Umbilical cord (tissue), 2 donors: ENCODE measurements around the gene C1orf21. TPM values are rescaled to one million over a fixed set of nuclear protein-coding genes. Genes with fewer than 3 reads are reported as not detected.

Experiments
- DNase-seq: peaks from one replicate; pipeline ENCODE4 v3.0.0-alpha.2; 2015; ENCODE audit warnings: low spot score
- total RNA-seq: library from RNA; depleted of rRNA; stranded (reverse); fragments of >200 nt; gene quantifications from one replicate; pipeline ENCODE4 v1.2.3, GENCODE V29; 2014; ENCODE audit warnings: low replicate concordance; ENCODE audit not compliant: insufficient read depth

The C1orf21 gene
- total RNA-seq, 1 donor from 2014 or later: 54.7 TPM

GRCh38 chr1:184626076-184627006 lies 239.5 kb downstream of the C1orf21 start:
- DNase-seq: no peak

GRCh38 chr1:184627007-184627341 lies 240.1 kb downstream of the C1orf21 start:
- DNase-seq: no peak

- DNase-seq: no peak
Measured at GRCh38 chr1:184629266-184629665, 242.4 kb downstream of the C1orf21 start.

DNA sequence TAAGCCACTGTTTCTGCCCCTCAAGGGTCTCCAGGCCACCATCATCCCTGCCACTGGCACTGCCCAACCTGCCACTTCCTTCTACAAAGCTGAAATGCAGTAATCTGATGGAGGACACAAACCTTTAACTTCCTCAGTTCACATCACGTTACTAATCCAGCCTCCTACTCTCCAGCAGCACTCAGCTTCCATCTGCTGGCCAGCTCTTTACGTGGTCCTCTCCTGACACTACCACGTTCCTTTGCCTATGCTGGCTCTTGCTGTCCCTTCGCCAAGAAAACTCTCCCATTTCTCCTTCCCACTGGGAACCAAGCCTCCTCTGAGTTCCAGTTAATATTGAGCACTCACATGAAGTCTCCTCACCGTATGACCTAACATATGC lies 243.8 kb downstream of the C1orf21 start:
- DNase-seq: no peak

DNA sequence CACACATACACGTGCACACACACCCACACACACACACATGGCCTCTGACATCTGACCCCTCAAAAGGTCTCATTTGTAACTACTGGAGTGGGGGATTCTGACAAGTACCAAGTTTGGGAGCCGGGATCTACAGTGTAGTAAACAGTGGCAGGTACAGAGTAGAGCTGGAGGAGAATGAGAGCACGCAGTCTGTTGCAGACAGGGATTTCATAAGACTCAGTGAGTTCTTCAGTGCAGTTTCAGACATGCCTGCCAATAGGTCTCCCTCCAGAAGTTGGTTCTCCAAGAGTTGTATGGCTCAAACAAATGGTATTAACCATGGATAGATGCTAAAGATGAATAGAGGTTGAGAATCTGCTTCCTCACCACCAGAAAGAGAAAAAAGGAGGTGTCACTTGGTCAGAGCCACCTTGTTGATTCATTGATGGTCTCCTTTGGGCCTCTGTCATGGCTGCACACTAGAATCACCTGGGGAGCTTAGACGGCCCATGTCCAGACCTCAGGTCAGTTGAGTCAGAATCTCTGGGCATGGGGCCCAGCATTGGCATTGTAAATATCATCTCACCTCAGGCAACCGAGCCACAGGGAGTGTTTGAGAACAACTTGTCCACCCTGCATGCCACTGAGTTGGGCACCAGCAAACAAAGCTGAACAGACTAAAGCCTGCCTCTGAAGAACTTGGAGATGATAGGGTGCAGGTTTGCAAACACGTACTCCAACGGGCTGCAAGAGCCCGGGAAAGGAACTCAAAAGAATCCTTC lies 245.8 kb downstream of the C1orf21 start:
- DNase-seq: no peak

DNA sequence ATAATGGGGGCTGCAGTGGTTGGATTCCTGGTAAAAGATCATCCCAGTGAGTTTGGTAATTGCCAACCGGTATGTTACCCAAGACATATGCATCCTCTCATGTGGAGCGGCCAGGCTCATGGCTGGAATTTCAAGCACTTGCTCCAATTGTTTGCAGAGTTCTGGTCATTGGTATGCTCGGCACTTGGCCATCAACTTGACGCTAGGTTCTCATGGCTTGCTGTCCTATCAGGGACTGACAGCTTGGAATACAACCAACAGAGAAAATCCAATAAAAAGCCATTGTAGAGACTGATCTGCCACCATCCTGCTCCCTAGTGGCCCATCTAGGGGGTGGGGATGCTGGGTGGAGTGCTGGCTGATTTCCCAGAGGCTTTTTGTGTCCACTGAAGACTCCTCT lies 247.0 kb downstream of the C1orf21 start:
- DNase-seq: no peak

GRCh38 chr1:184634296-184634695 lies 247.5 kb downstream of the C1orf21 start:
- DNase-seq: no peak

DNA sequence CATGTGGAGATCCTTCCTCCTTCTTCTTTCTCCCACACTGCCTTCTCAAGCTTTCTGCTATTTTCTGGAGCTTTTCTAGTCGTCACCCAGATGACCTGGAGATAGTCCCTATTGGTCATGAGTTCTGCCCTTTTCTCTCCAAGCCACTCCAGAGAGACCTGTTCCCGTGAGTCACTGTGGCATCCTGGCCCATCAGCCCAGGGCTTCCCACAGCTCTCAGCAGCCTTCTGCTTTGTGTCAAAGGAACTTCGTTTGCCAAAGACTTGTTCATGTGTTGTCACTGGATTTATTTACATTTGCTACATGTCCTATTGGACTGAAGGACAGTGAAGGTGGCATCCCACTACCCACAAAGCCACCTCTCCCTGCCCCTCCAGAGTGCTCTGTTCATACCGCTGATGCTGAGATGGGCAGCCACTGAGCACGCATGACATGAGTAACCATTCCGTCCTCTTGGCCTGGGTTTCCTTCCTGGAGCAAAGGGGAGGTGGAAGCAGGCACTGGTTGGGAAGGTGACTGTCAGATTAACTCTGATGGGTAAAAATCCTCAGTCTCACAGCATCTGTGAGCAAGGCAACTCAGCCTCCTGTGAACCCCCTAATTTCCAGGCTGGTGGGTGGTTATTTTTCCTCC lies 248.6 kb downstream of the C1orf21 start:
- DNase-seq: no peak

GRCh38 chr1:184635980-184636431 lies 249.2 kb downstream of the C1orf21 start:
- no peak for DNase-seq

GRCh38 chr1:184637664-184638240 lies 250.9 kb downstream of the C1orf21 start:
- DNase-seq: no peak

GRCh38 chr1:184639205-184639604 lies 252.4 kb downstream of the C1orf21 start:
- DNase-seq: no peak

GRCh38 chr1:184640505-184640904 lies 253.7 kb downstream of the C1orf21 start:
- no peak for DNase-seq

DNA sequence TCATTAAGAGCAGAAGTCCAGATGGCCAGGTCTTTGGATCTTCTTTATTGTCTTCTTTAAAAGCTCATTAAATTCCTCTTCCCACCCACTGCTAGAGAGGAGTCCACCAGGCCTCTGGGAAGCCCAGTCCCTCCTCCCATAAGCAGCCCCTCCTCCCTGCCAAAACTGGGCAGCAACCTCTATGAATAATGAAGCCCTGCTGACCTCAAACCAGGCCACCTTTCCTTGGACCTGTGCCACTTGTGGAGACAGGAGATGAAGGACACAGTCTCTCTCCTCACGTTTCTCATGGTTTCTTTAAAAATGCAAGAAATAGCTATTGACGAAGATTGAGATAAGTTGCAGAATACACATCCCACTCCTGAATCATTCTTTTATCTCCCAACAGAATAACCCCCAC lies 255.1 kb downstream of the C1orf21 start:
- DNase-seq: no peak

- DNase-seq: no peak
Measured at GRCh38 chr1:184643661-184644060, 256.8 kb downstream of the C1orf21 start.

- DNase-seq: no peak
Measured at GRCh38 chr1:184644771-184645170, 257.9 kb downstream of the C1orf21 start.

- DNase-seq: no peak
Measured at GRCh38 chr1:184646178-184646701, 259.4 kb downstream of the C1orf21 start.

- no peak for DNase-seq
Measured at GRCh38 chr1:184646824-184647223, 260.0 kb downstream of the C1orf21 start.

GRCh38 chr1:184647471-184647870 lies 260.6 kb downstream of the C1orf21 start:
- DNase-seq: no peak

GRCh38 chr1:184648160-184648855 lies 261.5 kb downstream of the C1orf21 start:
- no peak for DNase-seq

- DNase-seq: no peak
Measured at GRCh38 chr1:184648856-184649201, 262.0 kb downstream of the C1orf21 start.

- peak; percentile 52 for DNase-seq
Measured at GRCh38 chr1:184649451-184649888, 262.6 kb downstream of the C1orf21 start.
